Brain pericyte (primary cell): Measurements from ENCODE around the gene MUC5B.

Experiments
- DNase-seq: peaks from one replicate; pipeline ENCODE4 v3.0.0-alpha.2; 2012; ENCODE audit warnings: low read depth, low spot score

Gene MUC5B

DNA sequence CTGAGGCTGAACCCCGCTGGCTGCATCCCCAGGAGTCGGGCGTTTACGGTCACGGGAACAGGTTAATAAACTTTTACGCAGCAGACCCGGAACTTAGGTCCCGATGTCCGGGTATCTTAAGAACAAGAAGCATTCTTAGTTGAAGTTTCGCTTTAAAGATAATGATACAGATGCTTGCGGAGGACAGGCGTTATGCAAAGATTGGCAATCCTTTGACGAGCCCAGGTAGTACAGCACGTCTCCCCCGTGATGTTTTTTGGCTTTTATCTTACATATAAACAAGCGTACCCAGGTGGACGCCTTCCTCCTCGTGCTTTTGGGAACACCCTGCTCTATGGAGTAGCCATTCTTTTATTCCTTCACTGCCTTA, 87.4 kb downstream of the MUC5B start:
- DNase-seq, result no peak

DNA sequence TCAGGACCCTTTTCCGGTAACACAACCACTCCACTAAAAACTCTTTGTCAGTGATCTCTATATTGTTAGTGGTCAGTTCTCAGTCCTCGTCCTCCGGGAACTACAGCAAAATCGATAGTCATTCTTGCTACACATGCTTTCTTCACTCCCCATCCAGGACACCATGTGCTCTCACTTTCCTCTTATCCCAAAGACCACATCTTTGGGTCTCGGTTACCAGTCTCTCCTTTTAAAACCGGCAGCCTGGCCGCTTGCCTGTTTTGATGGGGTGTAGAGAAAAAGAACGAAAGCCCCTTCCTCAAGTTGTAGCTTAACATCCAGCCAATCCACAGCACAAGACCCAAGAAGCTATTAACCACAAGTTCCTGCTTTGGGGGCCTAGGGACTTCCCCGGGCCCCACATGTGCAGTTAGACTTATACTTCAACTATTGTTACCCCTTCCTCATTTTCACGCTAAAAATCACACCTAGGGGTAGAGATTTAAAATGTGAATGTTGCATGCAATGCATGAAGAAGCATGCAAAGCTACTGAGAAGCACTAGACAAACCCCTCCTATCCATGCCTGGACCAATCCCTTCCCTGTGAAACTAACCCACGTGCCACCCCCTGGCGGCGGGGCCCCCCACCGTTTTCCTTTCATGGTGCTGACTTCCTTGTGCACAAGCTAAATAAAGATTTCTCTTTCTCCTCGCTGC, 88.1 kb downstream of the MUC5B start:
- no peak for DNase-seq
